Muscle layer of colon (tissue), 2 donors: ENCODE results near the gene RBM5.
A peak's percentile ranks its signal among the peaks of the same experiment; 100 is the strongest.

Source experiments
- H3K27ac ChIP-seq: one replicate; pipeline ENCODE4 v1.7.0; 2013; ENCODE audit warnings: low read depth, mild to moderate bottlenecking, low read length, moderate library complexity
- H3K27me3 ChIP-seq, 2 donors: one replicate each; pipeline ENCODE4 v1.7.0; 2013; ENCODE audit warnings: low read length in 2 of 2, mild to moderate bottlenecking in 2 of 2; ENCODE audit not compliant: insufficient read depth in 2 of 2, control insufficient read depth in 1 of 2
- H3K36me3 ChIP-seq: one replicate; pipeline ENCODE4 v1.7.0; 2013; ENCODE audit warnings: mild to moderate bottlenecking, low read length; ENCODE audit not compliant: insufficient read depth
- H3K4me1 ChIP-seq: one replicate; pipeline ENCODE4 v1.7.0; 2013; ENCODE audit warnings: mild to moderate bottlenecking, low read length; ENCODE audit not compliant: insufficient read depth
- H3K4me3 ChIP-seq, 2 donors: one replicate each; pipeline ENCODE4 v1.7.0; 2013; ENCODE audit warnings: low read length in 2 of 2, low read depth in 1 of 2, mild to moderate bottlenecking in 1 of 2, moderate library complexity in 1 of 2
- H3K9ac ChIP-seq: one replicate; pipeline ENCODE4 v1.7.0; 2013; ENCODE audit warnings: low read length
- H3K9me3 ChIP-seq: one replicate; pipeline ENCODE4 v1.7.0; 2013; ENCODE audit warnings: mild to moderate bottlenecking, low read length
- donor health status: abdominal sarcoma.
- donor health status: Adenocarcinoma of cecum.

The RBM5 gene

GRCh38 chr3:50155891-50156290 lies 67.2 kb downstream of the RBM5 start:
- Histone ChIP-seq H3K27me3 (peaks cover 0 to 5% of the 10 kb centered on the region in 2 donors), H3K4me3 (peak overlapping the region; percentile 43 to 63), H3K36me3 (no peaks in the 10 kb centered on the region), H3K27ac (peak overlapping the region; percentile 1), H3K9ac (peak overlapping the region; percentile 4), H3K9me3 (no peaks in the 10 kb centered on the region), H3K4me1 (peaks cover 52% of the 10 kb centered on the region)

- no peak overlapping the region for H3K9ac ChIP-seq
Measured at GRCh38 chr3:50156549-50157493, 68.1 kb downstream of the RBM5 start.

GRCh38 chr3:50157827-50158529 lies 69.3 kb downstream of the RBM5 start:
- no peak overlapping the region for H3K9ac ChIP-seq
- peak overlapping the region; percentile 66 for H3K27ac ChIP-seq
- no peaks in the 10 kb centered on the region for H3K9me3 ChIP-seq
- H3K27me3 ChIP-seq, result peaks cover 0 to 5% of the 10 kb centered on the region in 2 donors
- no peaks in the 10 kb centered on the region for H3K36me3 ChIP-seq
- H3K4me1 ChIP-seq, result peaks cover 73% of the 10 kb centered on the region
- no peak overlapping the region for H3K4me3 ChIP-seq

More at GRCh38 chr3:50156549-50157493, 68.1 kb downstream of the RBM5 start:
- Histone ChIP-seq H3K9me3 (no peaks in the 10 kb centered on the region), H3K4me1 (peaks cover 61% of the 10 kb centered on the region), H3K27ac (peak overlapping the region; percentile 66), H3K36me3 (no peaks in the 10 kb centered on the region), H3K27me3 (peaks cover 0 to 5% of the 10 kb centered on the region in 2 donors), H3K4me3 (peak overlapping the region; percentile 42 to 49)

GRCh38 chr3:50158530-50159146 lies 69.9 kb downstream of the RBM5 start:
- no peak overlapping the region for H3K27ac ChIP-seq

GRCh38 chr3:50160561-50160983 lies 71.9 kb downstream of the RBM5 start:
- H3K27me3 ChIP-seq, result peaks cover 0 to 5% of the 10 kb centered on the region in 2 donors
- no peak overlapping the region for H3K4me3 ChIP-seq
- peaks cover 99% of the 10 kb centered on the region for H3K4me1 ChIP-seq
- no peak overlapping the region for H3K9ac ChIP-seq
- H3K27ac ChIP-seq, result peak overlapping the region; percentile 76
- no peaks in the 10 kb centered on the region for H3K9me3 ChIP-seq
- no peaks in the 10 kb centered on the region for H3K36me3 ChIP-seq

More at GRCh38 chr3:50158530-50159146, 69.9 kb downstream of the RBM5 start:
- no peaks in the 10 kb centered on the region for H3K9me3 ChIP-seq
- H3K4me3 ChIP-seq, result no peak overlapping the region
- no peak overlapping the region for H3K9ac ChIP-seq
- peaks cover 0 to 5% of the 10 kb centered on the region in 2 donors for H3K27me3 ChIP-seq
- no peaks in the 10 kb centered on the region for H3K36me3 ChIP-seq
- peaks cover 79% of the 10 kb centered on the region for H3K4me1 ChIP-seq

- peak overlapping the region; percentile 1 for H3K9ac ChIP-seq
- H3K27me3 ChIP-seq, result no peaks in the 10 kb centered on the region
- H3K4me3 ChIP-seq, result peak overlapping the region in 1 of 2 donors; percentile 32
- H3K36me3 ChIP-seq, result no peaks in the 10 kb centered on the region
- H3K9me3 ChIP-seq, result no peaks in the 10 kb centered on the region
- H3K4me1 ChIP-seq, result peaks cover 100% of the 10 kb centered on the region
- peak overlapping the region; percentile 76 for H3K27ac ChIP-seq
Measured at GRCh38 chr3:50161320-50161719, 72.6 kb downstream of the RBM5 start.

- peak overlapping the region in 1 of 2 donors; percentile 2 for H3K4me3 ChIP-seq
- peaks cover 100% of the 10 kb centered on the region for H3K4me1 ChIP-seq
- H3K36me3 ChIP-seq, result no peaks in the 10 kb centered on the region
- H3K27ac ChIP-seq, result peak overlapping the region; percentile 73
- H3K9me3 ChIP-seq, result no peaks in the 10 kb centered on the region
- H3K9ac ChIP-seq, result no peak overlapping the region
- no peaks in the 10 kb centered on the region for H3K27me3 ChIP-seq
Measured at GRCh38 chr3:50162034-50162883, 73.5 kb downstream of the RBM5 start.

- Histone ChIP-seq H3K4me1 (peaks cover 98% of the 10 kb centered on the region), H3K9ac (peak overlapping the region; percentile 42), H3K27ac (peak overlapping the region; percentile 73), H3K27me3 (no peaks in the 10 kb centered on the region), H3K36me3 (no peaks in the 10 kb centered on the region), H3K9me3 (no peaks in the 10 kb centered on the region), H3K4me3 (peak overlapping the region in 1 of 2 donors; percentile 51)
Measured at GRCh38 chr3:50163572-50164455, 75.1 kb downstream of the RBM5 start.

GRCh38 chr3:50164481-50164880 lies 75.8 kb downstream of the RBM5 start:
- no peaks in the 10 kb centered on the region for H3K27me3 ChIP-seq
- H3K36me3 ChIP-seq, result no peaks in the 10 kb centered on the region
- H3K4me1 ChIP-seq, result peaks cover 95% of the 10 kb centered on the region
- peak overlapping the region; percentile 42 for H3K9ac ChIP-seq
- no peaks in the 10 kb centered on the region for H3K9me3 ChIP-seq
- peak overlapping the region in 1 of 2 donors; percentile 51 for H3K4me3 ChIP-seq
- H3K27ac ChIP-seq, result peak overlapping the region; percentile 73
